AG04450 (cell line): ENCODE results near the gene NEUROG3. TPM values are rescaled to one million over a fixed set of nuclear protein-coding genes. Genes with fewer than 3 reads are reported as not detected.

Experiments
- CTCF ChIA-PET: fragments of 300-600, 350-600 bp; formaldehyde crosslinking; extraction: SDS; loops from one replicate; lab custom pipeline; 2022; ENCODE audit warnings: antibody characterized with exemption, inconsistent platforms; lab: Charles Lee
- POLR2A ChIA-PET: fragments of 350-600 bp; formaldehyde crosslinking; extraction: SDS; loops from one replicate; lab custom pipeline; 2021; ENCODE audit warnings: antibody characterized with exemption, inconsistent platforms; lab: Yijun Ruan, JAX
- DNase-seq: peaks from one replicate; pipeline ENCODE4 v3.0.0-alpha.2; 2011; ENCODE audit warnings: low read depth, low spot score
- H3K27ac ChIP-seq: one replicate; pipeline ENCODE4 v1.5.1; 2012; ENCODE audit warnings: low read depth, low read length, control low read depth
- H3K27me3 ChIP-seq: one replicate; pipeline ENCODE4 v1.6.0; 2012; ENCODE audit warnings: low read length; ENCODE audit not compliant: control insufficient read depth, insufficient read depth
- H3K4me3 ChIP-seq: 2 replicates; pipeline ENCODE4 v1.5.1; 2011; ENCODE audit warnings: mild to moderate bottlenecking, low read depth, low read length, control low read depth
- H3K9me3 ChIP-seq: 2 replicates; pipeline ENCODE4 v1.5.1; 2012; ENCODE audit warnings: low read length; ENCODE audit not compliant: control insufficient read depth, insufficient read depth
- polyA minus RNA-seq: library from RNA; depleted of rRNA, polyadenylated mRNA; stranded (reverse); fragments of >200 nt; gene quantifications from 2 replicates; pipeline ENCODE4 v1.2.3, GENCODE V29; 2011; rRNA and poly(A)+ RNA removed
- polyA plus RNA-seq: library from polyadenylated mRNA; depleted of rRNA; stranded (reverse); fragments of >200 nt; gene quantifications from 2 replicates; pipeline ENCODE4 v1.2.3, GENCODE V29; 2011; rRNA removed
- TF ChIP-seq, protein P1 (sequence below): IDR thresholded peaks from 2 replicates; pipeline ENCODE4 v1.5.1; 2011; ENCODE audit warnings: low read depth, low read length, control low read depth, inconsistent platforms

The NEUROG3 gene, protein sequence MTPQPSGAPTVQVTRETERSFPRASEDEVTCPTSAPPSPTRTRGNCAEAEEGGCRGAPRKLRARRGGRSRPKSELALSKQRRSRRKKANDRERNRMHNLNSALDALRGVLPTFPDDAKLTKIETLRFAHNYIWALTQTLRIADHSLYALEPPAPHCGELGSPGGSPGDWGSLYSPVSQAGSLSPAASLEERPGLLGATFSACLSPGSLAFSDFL
- polyA plus RNA-seq = not detected in 2 replicates
- polyA minus RNA-seq = not detected in 2 replicates

DNA sequence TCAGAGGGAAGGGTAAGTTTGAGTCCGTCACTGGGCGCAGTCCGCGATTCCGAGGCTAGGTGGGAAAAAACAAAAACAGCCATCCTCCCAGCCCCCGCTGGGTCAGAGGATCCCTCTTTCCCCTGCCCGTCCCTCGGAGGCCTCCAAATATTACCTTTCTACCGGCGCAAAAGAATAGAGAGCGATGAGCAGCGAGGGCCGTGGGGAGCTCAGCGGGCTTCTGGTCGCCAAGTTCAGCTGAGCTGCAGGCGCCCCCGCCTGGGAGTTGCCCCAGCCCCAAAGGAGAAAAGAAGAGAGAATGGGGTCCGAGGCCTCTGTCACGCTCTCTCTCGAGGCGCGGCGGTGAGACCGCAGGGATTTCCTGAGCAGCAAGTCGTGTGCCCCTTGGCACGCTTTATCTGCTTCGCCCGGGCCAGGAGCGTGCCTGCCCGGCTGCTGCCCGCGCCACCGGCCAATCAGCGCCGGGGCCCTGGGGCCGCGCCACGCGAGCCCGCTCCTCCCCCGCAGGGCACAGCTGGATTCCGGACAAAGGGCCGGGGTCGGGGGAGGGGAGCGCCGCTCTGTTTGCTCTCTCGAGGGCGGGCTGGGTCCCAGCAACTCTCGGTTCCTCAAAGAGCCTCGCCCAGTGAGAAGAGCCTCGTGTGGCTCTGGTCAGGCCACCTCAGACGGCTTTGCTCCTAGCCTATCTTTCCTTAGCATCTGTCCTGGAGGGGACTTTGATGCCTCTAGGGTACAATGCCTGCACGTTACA is at the start of gene NEUROG3:
TSS of gene NEUROG3 (minus strand) at position 367 of the 751 bp plus-strand sequence. CDS start 379 bp downstream, outside the sequence.
- H3K27ac ChIP-seq = no peak within 1 kb of the TSS
- TF ChIP-seq, protein P1, sequence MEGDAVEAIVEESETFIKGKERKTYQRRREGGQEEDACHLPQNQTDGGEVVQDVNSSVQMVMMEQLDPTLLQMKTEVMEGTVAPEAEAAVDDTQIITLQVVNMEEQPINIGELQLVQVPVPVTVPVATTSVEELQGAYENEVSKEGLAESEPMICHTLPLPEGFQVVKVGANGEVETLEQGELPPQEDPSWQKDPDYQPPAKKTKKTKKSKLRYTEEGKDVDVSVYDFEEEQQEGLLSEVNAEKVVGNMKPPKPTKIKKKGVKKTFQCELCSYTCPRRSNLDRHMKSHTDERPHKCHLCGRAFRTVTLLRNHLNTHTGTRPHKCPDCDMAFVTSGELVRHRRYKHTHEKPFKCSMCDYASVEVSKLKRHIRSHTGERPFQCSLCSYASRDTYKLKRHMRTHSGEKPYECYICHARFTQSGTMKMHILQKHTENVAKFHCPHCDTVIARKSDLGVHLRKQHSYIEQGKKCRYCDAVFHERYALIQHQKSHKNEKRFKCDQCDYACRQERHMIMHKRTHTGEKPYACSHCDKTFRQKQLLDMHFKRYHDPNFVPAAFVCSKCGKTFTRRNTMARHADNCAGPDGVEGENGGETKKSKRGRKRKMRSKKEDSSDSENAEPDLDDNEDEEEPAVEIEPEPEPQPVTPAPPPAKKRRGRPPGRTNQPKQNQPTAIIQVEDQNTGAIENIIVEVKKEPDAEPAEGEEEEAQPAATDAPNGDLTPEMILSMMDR = no peak
- ChIA-PET POLR2A (no interaction called here), CTCF (no interaction called here)
- DNase-seq = no peak
- peaks cover 94% of the 10 kb centered on the region for H3K27me3 ChIP-seq
- no peak within 1 kb of the TSS for H3K4me3 ChIP-seq
- peaks cover 7% of the 10 kb centered on the region; the same call in 1 of the 2 replicates for H3K9me3 ChIP-seq

DNA sequence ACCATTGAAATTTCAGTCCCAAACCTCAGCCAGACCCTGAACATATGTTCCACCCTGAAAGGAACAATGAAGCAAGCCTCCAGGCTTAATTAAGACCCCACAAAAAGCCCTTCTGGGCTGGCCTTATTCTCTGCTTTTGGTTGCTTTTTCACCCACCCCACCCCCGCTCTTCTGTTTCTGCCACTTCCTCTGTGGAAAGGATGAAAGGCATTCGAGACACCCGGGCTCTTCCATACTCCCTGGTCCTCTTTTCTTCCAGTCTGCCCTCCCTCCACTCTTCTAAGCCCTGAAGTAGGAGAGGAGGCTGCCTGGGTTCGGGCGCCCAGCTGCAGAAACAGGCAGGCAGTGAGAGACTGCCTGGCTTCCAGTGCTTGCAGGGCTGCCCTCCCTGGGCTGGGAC is 47.4 kb upstream of the NEUROG3 start:
- ChIA-PET POLR2A (no interaction called here), CTCF (no interaction called here)
- Histone ChIP-seq H3K27me3 (peaks cover 22% of the 10 kb centered on the region), H3K9me3 (no peaks in the 10 kb centered on the region), H3K27ac (no peak overlapping the region), H3K4me3 (no peak overlapping the region)
- TF ChIP-seq, protein P1 = no peak
- DNase-seq = no peak

DNA sequence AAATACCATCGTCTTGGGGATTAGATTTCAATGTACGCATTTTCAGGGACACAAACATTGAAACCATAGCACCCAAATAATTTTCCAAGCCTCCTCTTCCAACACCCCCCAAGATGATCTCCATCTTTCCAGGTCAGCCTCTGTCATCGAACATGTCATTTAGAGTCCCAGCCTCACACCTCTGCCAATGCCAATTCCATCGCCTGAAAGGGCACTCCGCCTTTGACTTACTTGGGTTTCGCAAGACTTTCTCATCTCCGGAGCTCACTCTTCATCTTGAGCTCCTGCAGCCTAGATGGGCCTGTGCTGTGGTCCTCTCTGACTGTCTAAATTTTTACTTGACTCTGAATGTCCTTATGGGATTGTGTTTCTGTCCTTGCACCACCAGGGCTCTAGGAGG is 46.4 kb upstream of the NEUROG3 start:
- H3K9me3 ChIP-seq = no peaks in the 10 kb centered on the region
- POLR2A ChIA-PET = no interaction called here
- H3K27ac ChIP-seq = no peak overlapping the region
- TF ChIP-seq, protein P1 = no peak
- no peak for DNase-seq
- H3K27me3 ChIP-seq = peaks cover 27% of the 10 kb centered on the region
- CTCF ChIA-PET = interaction anchor here (1.4 kb wide), 1 partner anchor 19 kb away, joined by 3 read pairs; no protein-coding TSS in a partner anchor
- H3K4me3 ChIP-seq = no peak overlapping the region

DNA sequence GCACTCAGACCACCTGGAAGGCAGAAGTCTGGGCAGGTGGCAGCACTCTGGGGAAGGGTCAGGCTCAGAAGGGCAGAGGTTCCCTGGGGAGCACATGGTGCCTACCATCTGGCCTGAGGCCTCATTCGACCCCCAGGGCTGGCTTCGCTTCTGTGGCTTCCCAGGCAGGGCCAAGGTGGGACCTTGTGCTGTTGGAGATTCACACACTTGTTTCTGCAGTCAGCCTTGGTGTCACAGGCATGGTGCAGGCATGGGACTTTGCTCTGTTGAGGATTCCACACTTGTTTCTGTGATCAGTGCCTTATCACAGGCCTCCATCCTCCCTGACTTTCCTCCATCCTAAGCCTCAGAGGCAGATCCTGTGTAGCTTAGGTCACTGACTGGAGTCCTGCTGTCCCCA is 45.5 kb upstream of the NEUROG3 start:
- H3K9me3 ChIP-seq = no peaks in the 10 kb centered on the region
- CTCF ChIA-PET = interaction anchor here (1.4 kb wide), 1 partner anchor 20 kb away, joined by 3 read pairs; no protein-coding TSS in a partner anchor
- H3K27me3 ChIP-seq = peaks cover 27% of the 10 kb centered on the region
- DNase-seq = no peak
- TF ChIP-seq, protein P1 = no peak
- no peak overlapping the region for H3K4me3 ChIP-seq
- no peak overlapping the region for H3K27ac ChIP-seq
- POLR2A ChIA-PET = no interaction called here

DNA sequence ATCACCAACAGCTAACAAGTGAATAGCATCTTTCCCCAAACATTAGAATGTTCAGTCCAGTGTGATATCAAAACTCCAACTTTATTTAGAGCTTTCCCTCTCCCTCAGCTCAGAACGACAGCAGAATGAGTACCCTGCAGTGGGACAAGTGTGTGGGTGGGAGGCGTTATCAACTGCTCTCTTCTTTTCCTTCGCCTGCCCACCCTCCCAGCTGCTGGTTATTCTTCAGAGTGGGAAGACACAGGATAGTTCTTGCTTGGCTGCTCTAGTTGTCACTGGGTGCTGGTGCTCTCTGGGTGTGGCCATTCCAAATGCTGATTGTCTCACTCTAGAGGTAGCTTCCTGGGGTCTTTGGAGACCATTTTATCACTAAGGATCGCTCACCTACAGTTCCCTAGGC is 43.1 kb upstream of the NEUROG3 start:
- ChIA-PET POLR2A (no interaction called here), CTCF (no interaction called here)
- Histone ChIP-seq H3K27me3 (peaks cover 20% of the 10 kb centered on the region), H3K9me3 (no peaks in the 10 kb centered on the region), H3K27ac (no peak overlapping the region), H3K4me3 (no peak overlapping the region)
- TF ChIP-seq, protein P1 = no peak
- DNase-seq = no peak
